Duodenal mucosa (tissue), 2 donors: Measurements from ENCODE around the gene TEX44.

Experiments used
- H3K27ac ChIP-seq: one replicate; pipeline ENCODE4 v1.7.0; 2013; ENCODE audit warnings: low read depth, low read length
- H3K27me3 ChIP-seq, 2 donors: one replicate each; pipeline ENCODE4 v1.7.0; 2013; ENCODE audit warnings: low read length in 2 of 2, control low read depth in 1 of 2; ENCODE audit not compliant: insufficient read depth in 2 of 2, control insufficient read depth in 1 of 2
- H3K36me3 ChIP-seq, 2 donors: one replicate each; pipeline ENCODE4 v1.7.0; 2013; ENCODE audit warnings: low read length in 2 of 2, control low read depth in 1 of 2; ENCODE audit not compliant: insufficient read depth in 2 of 2, control insufficient read depth in 1 of 2
- H3K4me1 ChIP-seq, 2 donors: one replicate each; pipeline ENCODE4 v1.7.0; 2013; ENCODE audit warnings: low read length in 2 of 2, control low read depth in 1 of 2; ENCODE audit not compliant: insufficient read depth in 2 of 2, control insufficient read depth in 1 of 2
- H3K4me3 ChIP-seq, 2 donors: one replicate each; pipeline ENCODE4 v1.7.0; 2013; ENCODE audit warnings: low read length in 2 of 2, low read depth in 1 of 2
- H3K9ac ChIP-seq, 2 donors: one replicate each; pipeline ENCODE4 v1.7.0; 2013; ENCODE audit warnings: low read length in 2 of 2, low read depth in 1 of 2
- H3K9me3 ChIP-seq, 2 donors: one replicate each; pipeline ENCODE4 v1.7.0; 2013; ENCODE audit warnings: low read length in 2 of 2, control low read depth in 1 of 2; ENCODE audit not compliant: control insufficient read depth in 1 of 2

The TEX44 gene

GRCh38 chr2:231592636-231593145 is at the start of gene TEX44:
TEX44 (plus strand) TSS chr2:231592864; CDS start chr2:231592952, 88 bp downstream.
- H3K36me3 ChIP-seq: no peaks in the 10 kb centered on the region
- no peaks in the 10 kb centered on the region for H3K27me3 ChIP-seq
- no peak within 1 kb of the TSS for H3K27ac ChIP-seq
- no peaks in the 10 kb centered on the region for H3K4me1 ChIP-seq
- H3K9me3 ChIP-seq: no peaks in the 10 kb centered on the region
- H3K9ac ChIP-seq: no peak within 1 kb of the TSS
- no peak within 1 kb of the TSS for H3K4me3 ChIP-seq

DNA sequence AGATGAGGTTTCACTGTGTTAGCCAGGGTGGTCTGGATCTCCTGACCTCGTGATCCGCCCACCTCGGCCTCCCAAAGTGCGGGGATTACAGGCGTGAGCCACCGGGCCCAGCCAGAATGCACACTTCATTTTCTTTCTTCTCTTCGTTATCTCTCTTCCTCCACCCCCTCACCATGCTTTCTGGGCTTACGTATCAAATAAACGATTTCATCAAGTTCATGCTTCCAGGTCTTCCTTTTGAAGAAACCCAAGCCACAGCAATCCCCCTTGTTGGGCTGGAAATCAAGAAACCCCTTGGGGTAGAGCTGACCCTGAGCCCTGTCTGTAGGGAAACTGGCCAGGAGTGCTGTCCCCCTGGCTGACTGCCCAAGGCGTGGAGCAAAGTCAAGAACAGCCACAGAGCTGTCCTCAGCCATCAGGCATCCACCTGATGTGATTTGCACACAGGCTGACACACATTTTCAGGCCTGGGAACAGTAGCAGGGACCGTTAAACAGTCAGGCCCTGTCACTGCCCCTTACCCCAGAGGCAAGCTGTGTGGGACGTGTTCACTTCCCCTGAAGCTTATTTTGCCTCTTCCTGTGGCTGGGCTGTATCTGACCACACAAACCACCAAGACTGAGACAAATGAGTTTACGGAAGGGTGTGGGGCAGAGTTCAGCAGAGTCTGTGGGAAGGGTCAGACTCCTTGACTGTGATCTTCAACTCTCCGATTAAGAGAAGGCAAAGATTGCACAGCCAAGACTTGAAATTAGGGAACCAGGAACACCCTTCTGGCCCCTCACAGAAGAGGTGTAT is 47.4 kb upstream of the TEX44 start:
- peak overlapping the region in 1 of 2 donors; percentile 41 for H3K4me3 ChIP-seq
- H3K27ac ChIP-seq: no peak overlapping the region
- no peaks in the 10 kb centered on the region for H3K27me3 ChIP-seq
- peaks cover 4% of the 10 kb centered on the region in 2 donors for H3K9me3 ChIP-seq
- H3K36me3 ChIP-seq: no peaks in the 10 kb centered on the region
- no peak overlapping the region for H3K9ac ChIP-seq
- peaks cover 11 to 14% of the 10 kb centered on the region in 2 donors for H3K4me1 ChIP-seq

GRCh38 chr2:231546014-231546715 is 46.5 kb upstream of the TEX44 start:
- H3K27ac ChIP-seq: no peak overlapping the region
- H3K9ac ChIP-seq: no peak overlapping the region
- H3K4me3 ChIP-seq: no peak overlapping the region
- no peaks in the 10 kb centered on the region for H3K36me3 ChIP-seq
- H3K9me3 ChIP-seq: peaks cover 4% of the 10 kb centered on the region in 2 donors
- H3K27me3 ChIP-seq: no peaks in the 10 kb centered on the region
- H3K4me1 ChIP-seq: peaks cover 11 to 14% of the 10 kb centered on the region in 2 donors

DNA sequence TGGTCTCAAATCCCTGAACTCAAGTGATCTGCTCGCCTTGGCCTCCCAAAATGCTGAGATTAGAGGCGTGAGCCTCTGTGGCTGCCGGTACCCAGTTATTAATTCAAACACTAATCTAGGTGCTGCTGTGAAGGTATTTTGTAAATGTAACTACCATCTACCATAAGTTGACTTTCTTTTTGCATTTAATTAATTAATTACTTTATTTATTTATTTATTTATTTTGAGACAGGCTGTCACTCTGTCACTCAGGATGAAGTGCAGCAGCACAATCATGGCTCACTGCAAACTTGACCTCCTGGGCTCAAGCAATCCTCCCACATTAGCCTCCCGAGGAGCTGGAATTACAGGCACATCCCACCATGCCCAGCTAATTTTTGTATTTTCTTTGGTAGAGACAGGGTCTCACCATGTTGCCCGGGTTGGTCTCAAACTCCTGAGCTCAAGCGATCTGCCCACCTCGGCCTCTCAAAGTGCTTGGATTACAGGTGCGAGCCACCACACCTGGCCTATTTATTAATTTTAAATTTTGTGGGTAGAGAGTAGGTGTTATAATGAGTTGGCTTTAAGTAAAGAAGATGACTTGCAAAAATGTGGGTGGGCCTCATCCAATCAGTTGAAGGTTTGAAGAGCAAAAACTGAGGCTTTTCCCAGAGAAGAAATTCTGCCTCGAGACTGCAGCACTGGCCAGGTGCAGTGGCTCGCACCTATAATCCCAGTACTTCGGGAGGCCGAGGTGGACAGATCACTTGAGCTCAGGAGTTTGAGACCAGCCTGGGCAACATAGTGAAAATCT is 45.2 kb upstream of the TEX44 start:
- H3K4me1 ChIP-seq: peaks cover 11 to 14% of the 10 kb centered on the region in 2 donors
- H3K9ac ChIP-seq: no peak overlapping the region
- no peak overlapping the region for H3K4me3 ChIP-seq
- no peaks in the 10 kb centered on the region for H3K27me3 ChIP-seq
- H3K27ac ChIP-seq: no peak overlapping the region
- no peaks in the 10 kb centered on the region for H3K36me3 ChIP-seq
- H3K9me3 ChIP-seq: peaks cover under 1 to 4% of the 10 kb centered on the region in 2 donors

- Histone ChIP-seq H3K4me1 (peaks cover 11 to 14% of the 10 kb centered on the region in 2 donors), H3K4me3 (no peak overlapping the region), H3K27ac (no peak overlapping the region), H3K9me3 (peaks cover 0 to 4% of the 10 kb centered on the region in 2 donors), H3K36me3 (no peaks in the 10 kb centered on the region), H3K9ac (no peak overlapping the region), H3K27me3 (no peaks in the 10 kb centered on the region)
Measured at GRCh38 chr2:231548752-231549151, 43.9 kb upstream of the TEX44 start.

DNA sequence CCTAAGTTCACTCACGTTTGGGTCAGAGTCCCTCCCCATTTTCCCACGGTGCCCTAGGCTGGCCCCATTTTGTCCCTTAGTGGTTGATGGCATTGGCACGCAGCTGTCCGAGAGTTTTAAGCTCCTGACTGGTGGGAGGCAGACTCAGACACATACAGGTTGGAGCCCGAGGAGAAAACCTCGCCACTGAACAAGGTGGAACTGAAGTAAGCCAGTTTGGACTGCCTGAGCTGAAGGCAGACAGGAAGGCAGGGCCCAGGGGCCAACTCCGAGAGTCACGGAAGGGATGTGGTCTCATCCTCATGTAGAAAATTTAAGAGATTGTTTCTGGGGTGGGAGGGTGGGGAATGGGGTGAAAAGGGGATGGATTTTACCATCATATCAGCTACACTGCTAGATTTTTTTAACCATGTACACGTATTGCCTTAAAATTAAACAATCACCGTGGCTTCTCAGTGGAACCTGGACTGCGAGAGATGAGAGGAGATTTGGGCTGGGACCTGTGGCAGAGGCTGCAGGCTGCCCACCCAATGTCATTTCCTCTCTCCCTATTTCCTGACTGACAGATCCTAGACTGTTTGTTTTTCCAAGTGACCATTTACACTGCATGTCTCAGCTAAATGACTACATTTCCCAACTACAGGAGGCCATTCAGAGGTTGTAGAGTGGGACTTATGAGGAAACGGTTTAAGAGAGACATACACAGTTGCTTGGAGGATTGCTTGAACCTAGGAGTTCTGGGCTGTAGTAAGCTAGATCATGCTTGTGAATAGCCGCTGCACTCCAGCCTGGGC is 43.0 kb upstream of the TEX44 start:
- Histone ChIP-seq H3K4me1 (peaks cover 17 to 19% of the 10 kb centered on the region in 2 donors), H3K4me3 (no peak overlapping the region), H3K9me3 (peaks cover 0 to 4% of the 10 kb centered on the region in 2 donors), H3K36me3 (no peaks in the 10 kb centered on the region), H3K27me3 (no peaks in the 10 kb centered on the region), H3K27ac (no peak overlapping the region), H3K9ac (no peak overlapping the region)

DNA sequence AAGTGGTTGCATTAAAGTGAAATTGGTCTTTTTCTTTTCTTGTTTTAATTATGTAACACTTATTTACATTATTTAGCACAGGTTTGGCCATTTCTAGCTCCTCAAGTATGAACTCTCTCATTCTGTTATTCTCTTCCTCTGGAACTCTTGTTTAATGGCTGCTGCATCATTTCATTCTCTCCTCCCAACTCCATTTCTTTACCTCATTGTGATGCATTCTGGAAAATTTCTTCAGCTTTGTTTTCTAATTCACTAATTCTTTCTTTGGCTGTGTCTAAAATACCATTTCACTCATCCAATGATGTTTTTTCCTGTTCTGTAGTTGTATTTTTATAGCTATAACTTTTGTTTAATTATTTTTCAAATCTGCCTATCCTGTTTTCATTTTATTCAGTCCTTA is 39.9 kb upstream of the TEX44 start:
- no peak overlapping the region for H3K9ac ChIP-seq
- H3K27me3 ChIP-seq: no peaks in the 10 kb centered on the region
- no peak overlapping the region for H3K4me3 ChIP-seq
- H3K36me3 ChIP-seq: no peaks in the 10 kb centered on the region
- H3K27ac ChIP-seq: no peak overlapping the region
- H3K4me1 ChIP-seq: peaks cover 20% of the 10 kb centered on the region in 2 donors
- H3K9me3 ChIP-seq: peaks cover 0 to 4% of the 10 kb centered on the region in 2 donors

- Histone ChIP-seq H3K4me1 (peaks cover 20 to 21% of the 10 kb centered on the region in 2 donors), H3K9me3 (peaks cover 0 to 4% of the 10 kb centered on the region in 2 donors), H3K27me3 (no peaks in the 10 kb centered on the region), H3K9ac (peak overlapping the region; percentile 24 to 63), H3K27ac (peak overlapping the region; percentile 70), H3K4me3 (peak overlapping the region; percentile 44 to 59), H3K36me3 (no peaks in the 10 kb centered on the region)
Measured at GRCh38 chr2:231554327-231554726, 38.3 kb upstream of the TEX44 start.

GRCh38 chr2:231554748-231555545 is 37.7 kb upstream of the TEX44 start:
- Histone ChIP-seq H3K27ac (peak overlapping the region; percentile 70), H3K27me3 (no peaks in the 10 kb centered on the region), H3K36me3 (no peaks in the 10 kb centered on the region), H3K4me3 (peak overlapping the region; percentile 44 to 59), H3K4me1 (peaks cover 20 to 21% of the 10 kb centered on the region in 2 donors), H3K9me3 (peaks cover 0 to 4% of the 10 kb centered on the region in 2 donors), H3K9ac (peak overlapping the region; percentile 24 to 63)
